ENCODE data around the gene LAMC1. TPM values are rescaled to one million over a fixed set of nuclear protein-coding genes. Genes with fewer than 3 reads are reported as not detected.
"Not testable (repeated sequence)": the region's sequence is repeated elsewhere in the genome, so short reads cannot be mapped to it uniquely, and the experiment has no call there.

LAMC1 gene
- total RNA-seq, 1 experiment from 2014 or later, result 13.1 TPM

GRCh38 chr1:183043254-183043653 is 20.0 kb downstream of the LAMC1 start:
- DNase-seq (ENCODE audit: low spot score), result no peak

DNA sequence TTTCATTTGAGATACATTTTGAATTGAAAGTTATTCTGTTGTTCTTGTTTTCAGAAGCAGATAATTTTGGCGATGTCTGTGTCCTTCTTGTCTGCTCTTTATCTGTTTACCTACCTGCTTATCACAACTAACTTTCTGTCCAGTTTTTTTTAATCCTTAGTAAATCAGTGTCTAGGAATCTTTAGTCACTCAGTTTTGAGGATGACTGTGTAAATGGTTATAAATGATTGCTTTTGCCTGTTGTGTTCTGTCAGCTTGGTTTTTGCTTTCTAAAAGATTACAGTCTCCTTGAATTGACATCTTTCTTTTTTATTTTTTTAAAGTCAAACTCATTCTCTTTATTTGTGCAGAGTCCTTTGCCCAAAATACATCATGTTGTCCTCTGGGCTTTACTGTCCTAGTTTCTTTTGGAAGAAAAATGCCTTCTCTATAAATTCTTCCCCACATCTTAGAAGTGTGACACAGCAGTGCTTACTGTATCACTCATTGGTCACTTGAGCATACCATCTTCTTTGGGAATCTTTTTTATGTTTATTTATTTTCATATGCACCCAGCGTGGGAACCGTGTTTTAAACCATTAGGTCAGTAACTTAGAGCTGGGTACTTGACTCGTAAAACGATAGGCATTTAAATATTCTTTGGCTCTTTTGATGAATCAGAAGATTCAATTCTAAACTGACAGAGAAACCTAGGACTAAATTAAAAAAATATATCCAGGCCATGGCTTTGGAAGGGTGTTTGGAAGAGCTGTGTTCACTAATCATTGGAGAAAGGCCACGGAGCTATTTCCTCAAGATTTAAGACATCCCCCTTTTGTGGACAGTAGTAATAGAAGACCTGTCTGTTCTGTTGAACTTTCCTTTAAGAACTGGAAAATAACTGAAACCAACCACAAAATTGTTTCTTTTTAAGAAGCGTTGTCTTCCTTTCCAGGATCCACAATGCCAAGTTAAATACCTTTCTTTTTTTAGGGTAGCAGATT is 20.9 kb downstream of the LAMC1 start:
- no peak for DNase-seq (ENCODE audit: low spot score)

DNA sequence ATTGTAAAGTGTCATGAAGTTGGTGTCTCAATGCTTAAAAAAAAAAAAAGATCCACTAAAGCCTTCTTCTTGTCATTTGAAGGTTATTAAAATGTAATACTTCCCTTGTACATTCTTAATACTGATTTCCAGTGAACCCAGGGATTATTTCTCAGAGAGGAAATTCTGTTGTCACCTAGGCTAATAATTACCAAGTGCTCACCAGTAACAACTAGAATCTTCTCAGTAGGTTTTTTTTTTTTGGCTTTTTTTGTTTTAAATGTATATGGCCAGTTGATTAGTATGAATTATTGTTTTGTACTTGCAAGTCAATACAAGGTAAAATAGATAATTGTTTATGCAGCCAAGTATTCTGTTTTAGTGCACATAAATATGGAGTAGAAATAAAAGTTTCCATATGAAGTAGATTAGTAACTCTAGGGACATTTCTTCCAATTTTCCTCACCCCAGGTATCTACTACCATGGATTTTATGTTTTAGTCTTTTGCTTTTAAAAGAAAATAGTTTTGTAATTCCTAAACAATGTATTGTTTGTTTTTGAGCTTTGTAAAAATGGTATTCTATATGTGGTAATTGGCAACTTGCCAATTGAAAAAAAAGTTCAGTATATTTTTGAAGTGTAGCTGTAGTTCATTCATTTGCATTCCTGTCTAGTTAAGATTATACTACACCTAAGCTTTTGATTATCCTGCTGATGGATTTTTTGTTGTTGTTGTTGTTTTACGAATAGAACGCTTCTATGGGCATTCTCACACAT is 21.9 kb downstream of the LAMC1 start:
- no peak for DNase-seq (ENCODE audit: low spot score)

DNA sequence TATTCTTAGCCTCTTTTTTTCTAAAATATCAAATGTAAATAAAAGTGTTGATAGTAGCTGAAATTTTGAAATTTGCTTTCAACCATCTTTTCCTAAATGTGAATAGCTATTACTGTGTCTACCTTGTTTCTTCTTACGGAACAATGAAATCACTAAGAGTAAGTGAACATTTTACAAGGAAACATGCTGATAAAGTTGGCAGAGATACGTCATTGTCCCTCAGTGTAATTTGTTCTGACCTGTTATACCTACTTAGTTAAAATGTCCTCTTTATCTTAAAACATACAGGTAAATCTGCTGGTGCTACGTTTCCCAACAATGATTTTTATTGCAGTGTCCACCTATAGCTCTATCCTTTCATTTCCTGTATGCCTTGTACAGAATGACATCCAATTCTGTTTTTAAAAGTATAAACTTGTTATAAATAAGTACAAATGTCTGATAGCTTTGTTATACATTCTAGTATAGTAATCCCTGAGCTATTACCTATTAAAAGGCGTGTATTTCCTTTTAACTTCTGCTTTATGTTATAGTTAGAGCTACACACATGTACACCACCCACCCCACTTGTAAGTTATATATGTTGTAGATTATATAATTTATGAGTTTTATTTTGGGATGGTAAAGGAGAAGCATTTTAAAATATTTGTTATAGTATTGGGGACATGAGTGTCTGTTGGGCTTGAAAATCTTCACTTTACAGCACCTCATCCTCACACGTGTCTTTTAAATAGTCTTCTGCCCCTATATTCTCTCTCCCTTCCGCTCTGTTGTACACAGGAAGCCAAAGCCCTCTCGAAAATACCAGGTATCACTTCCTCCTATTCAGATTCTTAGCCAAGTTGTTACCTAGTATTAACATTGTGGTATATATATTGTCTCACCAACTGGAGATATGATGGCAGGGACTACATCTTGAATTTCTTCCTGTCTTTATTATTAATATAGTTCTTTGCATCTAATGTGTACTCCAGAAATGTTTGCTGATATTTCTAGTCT is 25.2 kb downstream of the LAMC1 start:
- DNase-seq (ENCODE audit: low spot score), result no peak

- no peak for DNase-seq (ENCODE audit: low spot score)
These were observed 28.3 kb downstream of the LAMC1 start for GRCh38 chr1:183051546-183051945.

GRCh38 chr1:183052861-183053260 is 29.6 kb downstream of the LAMC1 start:
- DNase-seq (ENCODE audit: low spot score), result peak; percentile 37

DNA sequence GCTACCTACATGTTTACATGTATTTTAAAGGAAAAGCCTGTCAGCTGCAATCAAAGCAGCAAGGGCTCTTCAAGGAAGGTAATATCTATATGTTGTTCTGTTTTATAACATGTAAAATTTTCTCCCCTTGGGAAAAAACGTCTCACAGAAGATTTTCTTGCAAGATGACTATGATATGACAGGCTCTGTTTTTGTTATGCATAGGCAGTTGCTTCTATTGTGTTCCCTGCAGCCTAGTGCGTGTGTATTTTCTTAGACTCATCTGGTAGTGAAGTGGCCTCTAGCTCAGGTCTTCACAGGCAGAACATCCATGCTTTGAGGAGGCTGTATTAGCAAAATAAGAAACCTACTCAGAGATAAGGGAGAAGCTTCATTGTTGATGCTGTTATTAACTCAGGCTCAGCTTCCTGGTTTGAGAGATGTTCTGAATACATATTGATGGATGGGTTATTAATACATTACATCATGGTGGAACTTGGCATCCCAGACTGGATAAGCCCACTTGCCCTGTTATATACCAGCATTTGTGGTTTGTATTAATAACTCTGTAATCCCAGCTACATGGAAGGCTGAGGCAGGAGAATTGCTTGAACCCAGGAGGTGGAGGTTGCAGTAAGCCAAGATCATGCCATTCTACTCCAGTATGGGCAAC is 35.8 kb downstream of the LAMC1 start:
- DNase-seq (ENCODE audit: low spot score), result no peak

DNA sequence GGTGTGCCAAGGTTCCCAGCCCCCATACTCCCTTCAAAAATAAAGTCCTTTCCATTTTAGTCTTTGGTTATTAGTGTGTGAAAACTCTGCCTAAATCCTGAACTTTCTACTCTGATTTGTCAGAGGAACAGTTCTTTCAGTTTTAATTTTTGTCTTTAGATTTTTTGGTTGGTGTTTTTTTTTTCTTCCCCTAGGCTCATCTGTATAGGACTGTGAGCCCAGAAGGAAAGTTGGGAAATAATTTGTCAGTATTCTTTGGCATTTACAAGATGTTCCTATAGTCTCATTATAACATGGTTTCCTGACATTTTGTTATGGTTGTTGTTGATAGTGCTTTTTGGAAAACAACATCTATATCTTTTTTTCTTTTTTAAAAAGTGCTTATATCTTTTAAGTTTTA is 38.0 kb downstream of the LAMC1 start:
- DNase-seq (ENCODE audit: low spot score), result no peak

DNA sequence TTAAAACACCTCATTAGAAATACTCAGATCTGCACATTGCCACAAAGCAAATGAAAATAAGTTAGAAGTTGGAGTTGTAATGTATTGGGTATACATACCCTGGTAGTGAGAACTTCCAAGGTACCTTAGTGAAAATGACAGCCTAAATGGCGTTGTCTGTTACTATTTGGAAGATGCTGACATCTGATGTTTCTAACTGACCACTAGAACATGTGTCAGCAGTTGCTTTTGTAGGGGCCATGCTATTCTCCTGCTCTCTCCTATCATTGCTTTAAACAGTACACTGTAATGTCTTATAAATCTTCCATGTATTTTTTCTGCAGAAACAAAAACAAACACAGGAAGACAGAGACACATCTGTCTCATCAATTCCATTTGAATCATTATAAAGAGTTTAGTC is 40.1 kb downstream of the LAMC1 start:
- no peak for DNase-seq (ENCODE audit: low spot score)

GRCh38 chr1:183065168-183065706 is 42.0 kb downstream of the LAMC1 start:
- no peak for DNase-seq (ENCODE audit: low spot score)

GRCh38 chr1:183066432-183066831 is 43.2 kb downstream of the LAMC1 start:
- DNase-seq (ENCODE audit: low spot score), result not testable (repeated sequence)

- DNase-seq (ENCODE audit: low spot score), result peak; percentile 52
These were observed 46.5 kb downstream of the LAMC1 start for GRCh38 chr1:183069562-183070216.

- no peak for DNase-seq (ENCODE audit: low spot score)
These were observed 47.2 kb downstream of the LAMC1 start for GRCh38 chr1:183070234-183070922.

GRCh38 chr1:183070923-183071618 is 47.9 kb downstream of the LAMC1 start:
- DNase-seq (ENCODE audit: low spot score), result no peak

GRCh38 chr1:183072595-183072994 is 49.4 kb downstream of the LAMC1 start:
- not testable (repeated sequence) for DNase-seq (ENCODE audit: low spot score)

- no peak for DNase-seq (ENCODE audit: low spot score)
These were observed 50.1 kb downstream of the LAMC1 start for GRCh38 chr1:183073320-183073719.

DNA sequence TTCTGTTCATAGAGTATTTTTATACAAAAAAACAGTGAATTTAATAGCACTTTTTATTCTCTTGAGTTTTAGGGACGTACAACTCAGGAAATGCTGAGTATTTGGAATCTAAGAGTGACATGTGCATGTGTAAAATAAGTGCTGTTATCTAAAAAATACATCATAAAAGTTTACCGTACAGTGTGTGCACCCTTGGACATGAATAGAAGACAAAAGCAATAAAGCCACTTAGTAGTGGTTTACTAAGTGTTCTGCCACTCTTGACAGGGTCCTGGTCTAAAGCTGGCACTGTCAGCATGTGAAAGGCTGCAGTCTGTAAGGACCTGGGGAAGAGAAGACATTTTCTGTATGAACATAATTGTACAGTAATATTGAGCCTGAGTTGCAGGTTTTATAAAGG is 51.0 kb downstream of the LAMC1 start:
- no peak for DNase-seq (ENCODE audit: low spot score)

- no peak for DNase-seq (ENCODE audit: low spot score)
These were observed 52.6 kb downstream of the LAMC1 start for GRCh38 chr1:183075861-183076260.

DNA sequence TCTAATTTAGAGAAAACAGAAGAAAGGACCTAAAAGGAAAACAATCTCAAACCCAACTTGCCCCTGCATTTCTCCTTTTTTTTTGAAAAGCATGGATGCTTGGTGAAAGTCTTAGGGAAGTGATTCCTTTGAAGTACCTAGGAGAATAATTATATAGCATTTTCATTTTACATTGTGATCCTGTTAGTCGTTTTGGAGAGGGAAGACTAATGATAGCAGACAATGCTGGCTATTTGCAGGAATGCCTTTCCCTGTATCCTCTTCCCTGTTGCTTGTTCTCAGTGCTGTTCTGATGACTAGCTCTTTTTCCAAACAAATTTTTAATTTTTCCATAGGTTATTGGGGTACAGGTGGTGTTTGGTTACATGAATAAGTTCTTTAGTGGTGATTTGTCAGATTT is 53.9 kb downstream of the LAMC1 start:
- no peak for DNase-seq (ENCODE audit: low spot score)
